HEK293 (cell line): Measurements from ENCODE around the gene CST2.

Source experiments
- CTCF ChIA-PET: fragments of 350-600 bp; formaldehyde crosslinking; extraction: SDS; loops from one replicate; lab custom pipeline; 2021; ENCODE audit warnings: antibody characterized with exemption; lab: Yijun Ruan, JAX
- POLR2A ChIA-PET: fragments of 300-600 bp; formaldehyde crosslinking; extraction: SDS; loops from one replicate; lab custom pipeline; 2020; ENCODE audit warnings: antibody characterized with exemption, inconsistent platforms; lab: Yijun Ruan, JAX
- H3K27ac ChIP-seq: fragments of 200-500 bp; sonication (Bioruptor generic); 2 replicates; pipeline ENCODE4 v1.5.1; 2014; ENCODE audit warnings: low read depth, low read length, control low read depth, inconsistent platforms; ENCODE audit errors: extremely low read depth
- H3K36me3 ChIP-seq, 2 experiments: fragments of 200-500 bp in 1 of 2; sonication (Bioruptor generic) in 1 of 2; 1 replicate in 1 of 2; 2 replicates in 1 of 2; pipeline ENCODE4 v1.5.1; 2014 to 2017; ENCODE audit warnings: inconsistent platforms in 2 of 2, low read length in 2 of 2; ENCODE audit not compliant: control insufficient read depth in 2 of 2, insufficient read depth in 1 of 2
- H3K4me1 ChIP-seq: fragments of 200-500 bp; sonication (Bioruptor generic); 2 replicates; pipeline ENCODE4 v1.5.1; 2014; ENCODE audit warnings: mild to moderate bottlenecking, low read length, inconsistent platforms; ENCODE audit not compliant: control insufficient read depth, insufficient read depth
- H3K4me3 ChIP-seq: 2 replicates; pipeline ENCODE4 v1.5.1; 2011; ENCODE audit warnings: low read depth, mild to moderate bottlenecking, control low read depth, low read length, moderate library complexity
- H3K9me3 ChIP-seq: fragments of 200-500 bp; sonication (Bioruptor generic); 2 replicates; pipeline ENCODE4 v1.5.1; 2014; ENCODE audit warnings: low read depth, low read length, inconsistent platforms; ENCODE audit not compliant: control insufficient read depth, insufficient read depth
- GLIS1 ChIP-seq: fragments of 450-650 bp; formaldehyde crosslinking; IDR thresholded peaks from 2 replicates; pipeline ENCODE4 v1.5.1; 2016; ENCODE audit warnings: missing biosample characterization, missing genetic modification characterization
- ZNF169 ChIP-seq: fragments of 450-650 bp; formaldehyde crosslinking; IDR thresholded peaks from 2 replicates; pipeline ENCODE4 v1.5.1; 2016; ENCODE audit warnings: missing biosample characterization, missing genetic modification characterization
- ZNF426 ChIP-seq: fragments of 450-650 bp; formaldehyde crosslinking; IDR thresholded peaks from 2 replicates; pipeline ENCODE4 v1.5.1; 2017; ENCODE audit warnings: missing biosample characterization, missing genetic modification characterization, mild to moderate bottlenecking, inconsistent platforms, moderate library complexity
- ZNF48 ChIP-seq: fragments of 450-650 bp; formaldehyde crosslinking; IDR thresholded peaks from 2 replicates; pipeline ENCODE4 v1.5.1; 2016; ENCODE audit warnings: missing biosample characterization, missing genetic modification characterization
- ZNF660 ChIP-seq: fragments of 450-650 bp; IDR thresholded peaks from 2 replicates; pipeline ENCODE4 v1.5.1; 2018; ENCODE audit warnings: missing biosample characterization, mild to moderate bottlenecking, missing genetic modification characterization
- ZNF768 ChIP-seq: fragments of 450-650 bp; formaldehyde crosslinking; IDR thresholded peaks from 2 replicates; pipeline ENCODE4 v1.5.1; 2018; ENCODE audit warnings: missing biosample characterization, mild to moderate bottlenecking, missing genetic modification characterization
- TF ChIP-seq, protein P1 (sequence below): IDR thresholded peaks from 2 replicates; pipeline ENCODE4 v1.6.1; 2011; ENCODE audit warnings: mild to moderate bottlenecking, low read depth, low read length, borderline replicate concordance
- TF ChIP-seq, protein P2 (sequence below): fragments of 450-650 bp; formaldehyde crosslinking; IDR thresholded peaks from 2 replicates; pipeline ENCODE4 v1.5.1; 2016; ENCODE audit warnings: missing biosample characterization, missing genetic modification characterization
- TF ChIP-seq, protein P3 (sequence below): fragments of 450-650 bp; formaldehyde crosslinking; IDR thresholded peaks from 2 replicates; pipeline ENCODE4 v1.5.1; 2016; ENCODE audit warnings: missing biosample characterization, missing genetic modification characterization, low read depth
- TF ChIP-seq, protein P4 (sequence below): fragments of 450-650 bp; formaldehyde crosslinking; optimal IDR thresholded peaks from 2 replicates; pipeline ENCODE3; 2016; ENCODE audit warnings: missing biosample characterization, mild to moderate bottlenecking, missing genetic modification characterization

Gene CST2

DNA sequence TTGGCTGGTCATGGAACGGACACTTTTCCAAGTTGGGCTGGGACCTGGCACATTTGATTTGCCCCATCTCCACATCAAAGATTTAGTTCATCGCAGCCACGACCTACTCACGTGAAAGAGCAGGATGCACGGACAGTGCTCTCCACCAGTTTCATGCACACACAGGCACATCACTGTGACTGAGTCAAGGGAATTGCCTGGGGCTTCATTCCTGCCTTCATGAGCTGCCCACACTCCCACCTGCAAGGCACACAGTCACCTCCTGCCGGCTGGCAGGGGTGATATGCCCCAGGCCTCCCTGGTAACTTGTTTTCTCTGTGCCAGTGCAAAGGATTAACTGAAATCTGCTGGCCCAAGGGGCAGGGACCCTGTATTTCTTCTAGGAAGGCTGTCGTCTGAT, 52.4 kb downstream of the CST2 start:
- Histone ChIP-seq H3K4me1 (no peaks in the 10 kb centered on the region), H3K4me3 (no peak overlapping the region), H3K27ac (no peak overlapping the region), H3K36me3 (no peaks in the 10 kb centered on the region), H3K9me3 (no peaks in the 10 kb centered on the region)
- TF ChIP-seq, protein P1, sequence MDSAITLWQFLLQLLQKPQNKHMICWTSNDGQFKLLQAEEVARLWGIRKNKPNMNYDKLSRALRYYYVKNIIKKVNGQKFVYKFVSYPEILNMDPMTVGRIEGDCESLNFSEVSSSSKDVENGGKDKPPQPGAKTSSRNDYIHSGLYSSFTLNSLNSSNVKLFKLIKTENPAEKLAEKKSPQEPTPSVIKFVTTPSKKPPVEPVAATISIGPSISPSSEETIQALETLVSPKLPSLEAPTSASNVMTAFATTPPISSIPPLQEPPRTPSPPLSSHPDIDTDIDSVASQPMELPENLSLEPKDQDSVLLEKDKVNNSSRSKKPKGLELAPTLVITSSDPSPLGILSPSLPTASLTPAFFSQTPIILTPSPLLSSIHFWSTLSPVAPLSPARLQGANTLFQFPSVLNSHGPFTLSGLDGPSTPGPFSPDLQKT, result no peak
- TF ChIP-seq, protein P2, sequence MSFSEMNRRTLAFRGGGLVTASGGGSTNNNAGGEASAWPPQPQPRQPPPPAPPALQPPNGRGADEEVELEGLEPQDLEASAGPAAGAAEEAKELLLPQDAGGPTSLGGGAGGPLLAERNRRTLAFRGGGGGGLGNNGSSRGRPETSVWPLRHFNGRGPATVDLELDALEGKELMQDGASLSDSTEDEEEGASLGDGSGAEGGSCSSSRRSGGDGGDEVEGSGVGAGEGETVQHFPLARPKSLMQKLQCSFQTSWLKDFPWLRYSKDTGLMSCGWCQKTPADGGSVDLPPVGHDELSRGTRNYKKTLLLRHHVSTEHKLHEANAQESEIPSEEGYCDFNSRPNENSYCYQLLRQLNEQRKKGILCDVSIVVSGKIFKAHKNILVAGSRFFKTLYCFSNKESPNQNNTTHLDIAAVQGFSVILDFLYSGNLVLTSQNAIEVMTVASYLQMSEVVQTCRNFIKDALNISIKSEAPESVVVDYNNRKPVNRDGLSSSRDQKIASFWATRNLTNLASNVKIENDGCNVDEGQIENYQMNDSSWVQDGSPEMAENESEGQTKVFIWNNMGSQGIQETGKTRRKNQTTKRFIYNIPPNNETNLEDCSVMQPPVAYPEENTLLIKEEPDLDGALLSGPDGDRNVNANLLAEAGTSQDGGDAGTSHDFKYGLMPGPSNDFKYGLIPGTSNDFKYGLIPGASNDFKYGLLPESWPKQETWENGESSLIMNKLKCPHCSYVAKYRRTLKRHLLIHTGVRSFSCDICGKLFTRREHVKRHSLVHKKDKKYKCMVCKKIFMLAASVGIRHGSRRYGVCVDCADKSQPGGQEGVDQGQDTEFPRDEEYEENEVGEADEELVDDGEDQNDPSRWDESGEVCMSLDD (tag by site-specific recombination), result no peak
- no peak for TF ChIP-seq ZNF169
- no peak for TF ChIP-seq ZNF48
- TF ChIP-seq GLIS1, result no peak
- no peak for TF ChIP-seq ZNF426 (tag by site-specific recombination)
- no peak for TF ChIP-seq ZNF660 (tag by site-specific recombination)
- TF ChIP-seq, protein P3, sequence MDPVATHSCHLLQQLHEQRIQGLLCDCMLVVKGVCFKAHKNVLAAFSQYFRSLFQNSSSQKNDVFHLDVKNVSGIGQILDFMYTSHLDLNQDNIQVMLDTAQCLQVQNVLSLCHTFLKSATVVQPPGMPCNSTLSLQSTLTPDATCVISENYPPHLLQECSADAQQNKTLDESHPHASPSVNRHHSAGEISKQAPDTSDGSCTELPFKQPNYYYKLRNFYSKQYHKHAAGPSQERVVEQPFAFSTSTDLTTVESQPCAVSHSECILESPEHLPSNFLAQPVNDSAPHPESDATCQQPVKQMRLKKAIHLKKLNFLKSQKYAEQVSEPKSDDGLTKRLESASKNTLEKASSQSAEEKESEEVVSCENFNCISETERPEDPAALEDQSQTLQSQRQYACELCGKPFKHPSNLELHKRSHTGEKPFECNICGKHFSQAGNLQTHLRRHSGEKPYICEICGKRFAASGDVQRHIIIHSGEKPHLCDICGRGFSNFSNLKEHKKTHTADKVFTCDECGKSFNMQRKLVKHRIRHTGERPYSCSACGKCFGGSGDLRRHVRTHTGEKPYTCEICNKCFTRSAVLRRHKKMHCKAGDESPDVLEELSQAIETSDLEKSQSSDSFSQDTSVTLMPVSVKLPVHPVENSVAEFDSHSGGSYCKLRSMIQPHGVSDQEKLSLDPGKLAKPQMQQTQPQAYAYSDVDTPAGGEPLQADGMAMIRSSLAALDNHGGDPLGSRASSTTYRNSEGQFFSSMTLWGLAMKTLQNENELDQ (tag by site-specific recombination), result no peak
- no peak for TF ChIP-seq ZNF768 (tag by site-specific recombination)
- TF ChIP-seq, protein P4, sequence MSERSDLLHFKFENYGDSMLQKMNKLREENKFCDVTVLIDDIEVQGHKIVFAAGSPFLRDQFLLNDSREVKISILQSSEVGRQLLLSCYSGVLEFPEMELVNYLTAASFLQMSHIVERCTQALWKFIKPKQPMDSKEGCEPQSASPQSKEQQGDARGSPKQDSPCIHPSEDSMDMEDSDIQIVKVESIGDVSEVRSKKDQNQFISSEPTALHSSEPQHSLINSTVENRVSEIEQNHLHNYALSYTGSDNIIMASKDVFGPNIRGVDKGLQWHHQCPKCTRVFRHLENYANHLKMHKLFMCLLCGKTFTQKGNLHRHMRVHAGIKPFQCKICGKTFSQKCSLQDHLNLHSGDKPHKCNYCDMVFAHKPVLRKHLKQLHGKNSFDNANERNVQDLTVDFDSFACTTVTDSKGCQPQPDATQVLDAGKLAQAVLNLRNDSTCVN (tag by site-specific recombination), result no peak
- TF ChIP-seq, all 188 proteins: peak for 0
- ChIA-PET POLR2A (no interaction called here), CTCF (no interaction called here)
